Subcutaneous abdominal adipose tissue (tissue), 5 donors: Measurements from ENCODE around the gene FNTB.

Experiments used
- H3K27ac ChIP-seq: one replicate; pipeline ENCODE4 v1.7.0; 2013; ENCODE audit warnings: low read depth, mild to moderate bottlenecking, inconsistent platforms, low read length, moderate library complexity
- H3K27me3 ChIP-seq, 5 donors: one replicate each; pipeline ENCODE4 v1.7.0; 2013; ENCODE audit warnings: low read length in 5 of 5, inconsistent platforms in 1 of 5; ENCODE audit not compliant: control insufficient read depth in 5 of 5, insufficient read depth in 4 of 5
- H3K36me3 ChIP-seq, 5 donors: one replicate each; pipeline ENCODE4 v1.7.0; 2013; ENCODE audit warnings: low read length in 5 of 5; ENCODE audit not compliant: control insufficient read depth in 5 of 5, insufficient read depth in 5 of 5
- H3K4me1 ChIP-seq, 5 donors: one replicate each; pipeline ENCODE4 v1.7.0; 2013; ENCODE audit warnings: low read length in 5 of 5, mild to moderate bottlenecking in 3 of 5, moderate library complexity in 1 of 5; ENCODE audit not compliant: control insufficient read depth in 5 of 5, insufficient read depth in 5 of 5
- H3K4me3 ChIP-seq, 5 donors: one replicate each; pipeline ENCODE4 v1.7.0; 2013; ENCODE audit warnings: low read length in 5 of 5, low read depth in 1 of 5
- H3K9ac ChIP-seq, 5 donors: one replicate each; pipeline ENCODE4 v1.7.0; 2013; ENCODE audit warnings: low read length in 5 of 5, mild to moderate bottlenecking in 4 of 5, moderate library complexity in 3 of 5
- H3K9me3 ChIP-seq, 5 donors: one replicate each; pipeline ENCODE4 v1.7.0; 2013; ENCODE audit warnings: low read length in 5 of 5; ENCODE audit not compliant: control insufficient read depth in 5 of 5
- donor health status: healthy.
- donor health status: healthy.
- donor health status: healthy.
- donor health status: healthy.
- donor health status: healthy.

The FNTB gene

DNA sequence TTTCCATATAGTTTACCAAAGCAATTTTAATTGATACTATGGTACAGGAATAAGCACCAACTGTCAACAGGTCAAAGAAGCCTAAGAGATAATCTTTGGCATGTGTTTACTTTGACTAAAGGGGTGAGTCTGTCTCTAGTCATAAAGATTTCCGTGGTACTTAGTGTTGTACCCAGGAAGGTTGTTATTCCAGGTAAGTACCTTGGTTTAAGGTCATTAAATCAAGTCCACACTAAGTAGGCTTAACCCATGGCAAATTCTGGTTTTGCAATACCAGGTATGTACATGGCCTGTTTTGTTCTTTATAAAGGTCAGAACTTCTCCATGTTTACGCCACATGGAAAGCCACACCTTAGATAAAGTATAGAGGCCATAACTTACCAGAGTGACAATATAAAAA, 105.7 kb downstream of the FNTB start:
- Histone ChIP-seq H3K27me3 (no peaks in the 10 kb centered on the region), H3K4me3 (no peak overlapping the region), H3K36me3 (peaks cover 57 to 70% (median 61%) of the 10 kb centered on the region in 5 donors), H3K27ac (no peak overlapping the region), H3K9me3 (no peaks in the 10 kb centered on the region), H3K4me1 (peaks cover 4 to 29% (median 25%) of the 10 kb centered on the region in 5 donors), H3K9ac (no peak overlapping the region)

DNA sequence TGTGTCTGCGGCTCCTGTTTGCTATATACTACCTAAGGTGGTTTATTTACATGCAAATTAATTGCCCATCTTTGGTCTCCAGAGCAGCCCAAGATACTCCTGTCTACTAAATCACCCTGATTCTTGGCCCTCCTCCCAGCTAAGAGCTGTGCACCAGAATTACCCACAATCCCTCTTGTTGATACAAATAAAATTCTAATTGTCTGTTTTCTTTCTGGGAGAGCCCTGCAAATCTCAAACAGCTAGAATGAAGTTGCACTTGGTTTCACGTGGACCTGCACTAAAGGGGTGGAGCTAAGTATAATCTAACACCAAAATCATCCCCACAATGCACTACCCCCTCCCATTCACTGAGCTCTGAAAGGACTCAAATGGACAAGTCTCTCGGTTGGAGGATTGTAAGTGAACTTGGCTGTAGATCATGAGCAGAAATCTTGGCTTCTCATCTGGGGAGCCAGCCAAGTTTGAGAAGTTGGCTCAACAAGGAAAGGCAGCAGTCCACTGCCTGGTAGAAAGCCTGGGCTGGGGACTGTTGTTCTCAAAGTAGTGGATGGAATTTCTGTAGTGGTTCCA, 109.0 kb downstream of the FNTB start:
- H3K27me3 ChIP-seq = no peaks in the 10 kb centered on the region
- no peaks in the 10 kb centered on the region for H3K9me3 ChIP-seq
- H3K4me1 ChIP-seq = peaks cover 9 to 57% (median 44%) of the 10 kb centered on the region in 5 donors
- peaks cover 29 to 36% (median 36%) of the 10 kb centered on the region in 5 donors for H3K36me3 ChIP-seq
- no peak overlapping the region for H3K4me3 ChIP-seq
- H3K9ac ChIP-seq = no peak overlapping the region
- H3K27ac ChIP-seq = peak overlapping the region; percentile 49

DNA sequence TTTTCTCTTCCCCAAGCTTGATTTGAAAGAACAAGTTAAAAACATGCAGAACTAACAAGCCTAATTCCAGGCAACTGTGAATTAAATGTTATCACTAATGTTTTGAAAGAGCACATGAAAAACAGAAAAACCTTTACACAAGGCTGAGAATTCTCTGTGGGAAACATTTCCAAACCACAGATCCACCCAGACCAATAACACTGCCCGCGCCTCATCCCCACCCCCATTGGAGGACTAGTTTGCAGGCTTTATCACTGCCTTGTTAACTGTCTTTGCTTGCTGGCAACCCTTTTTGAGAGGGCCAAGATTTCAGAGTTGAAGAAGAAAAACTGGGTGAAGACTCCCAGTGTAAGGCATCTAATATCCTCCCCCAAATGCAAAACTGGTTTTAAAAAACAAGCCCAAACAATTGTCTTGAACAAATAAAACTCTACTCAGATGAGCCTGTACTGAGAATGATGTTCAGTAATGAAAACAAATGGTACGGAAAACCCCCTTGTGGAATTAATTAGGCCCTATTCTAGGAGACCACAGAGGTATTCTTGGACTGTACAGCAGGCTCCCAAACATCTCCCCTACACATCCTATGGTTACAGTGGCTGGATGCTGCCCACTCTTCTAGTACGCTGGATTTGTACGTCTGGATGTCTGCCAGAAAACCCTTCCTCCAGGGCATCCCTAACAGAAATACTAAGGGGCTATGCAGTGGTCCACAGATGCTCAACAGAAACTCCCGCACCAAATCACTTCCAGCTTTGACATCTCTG, 109.8 kb downstream of the FNTB start:
- Histone ChIP-seq H3K4me3 (no peak overlapping the region), H3K4me1 (peaks cover 12 to 59% (median 51%) of the 10 kb centered on the region in 5 donors), H3K27me3 (no peaks in the 10 kb centered on the region), H3K36me3 (peaks cover 24 to 30% (median 28%) of the 10 kb centered on the region in 5 donors), H3K9me3 (no peaks in the 10 kb centered on the region), H3K9ac (no peak overlapping the region), H3K27ac (peak overlapping the region; percentile 49)

DNA sequence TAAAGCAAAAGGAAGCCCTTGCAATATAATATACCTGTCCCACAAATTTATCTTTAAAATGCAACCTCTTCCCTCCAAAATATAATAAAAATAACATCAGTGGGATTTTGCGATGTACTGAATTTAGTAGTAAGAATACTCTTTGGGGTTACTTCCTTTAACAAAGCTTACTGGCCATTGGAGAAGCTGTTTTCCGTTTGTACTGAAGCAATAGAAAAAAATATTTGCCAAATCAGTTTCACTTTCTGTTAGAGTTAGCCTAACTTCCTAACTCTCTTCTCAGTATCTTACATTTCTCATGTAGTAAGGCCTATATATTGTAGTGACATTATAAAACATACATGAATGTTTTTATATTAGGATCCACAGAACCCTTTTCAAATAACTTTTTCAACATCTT, 111.9 kb downstream of the FNTB start:
- no peaks in the 10 kb centered on the region for H3K27me3 ChIP-seq
- H3K9ac ChIP-seq = peak overlapping the region in 3 of 5 donors; percentile 35 to 44 (median 41)
- H3K4me1 ChIP-seq = peaks cover 16 to 64% (median 58%) of the 10 kb centered on the region in 5 donors
- H3K4me3 ChIP-seq = peak overlapping the region in 4 of 5 donors; percentile 12 to 28 (median 25)
- no peaks in the 10 kb centered on the region for H3K9me3 ChIP-seq
- H3K27ac ChIP-seq = peak overlapping the region; percentile 38
- H3K36me3 ChIP-seq = peaks cover 3 to 10% (median 8%) of the 10 kb centered on the region in 5 donors

DNA sequence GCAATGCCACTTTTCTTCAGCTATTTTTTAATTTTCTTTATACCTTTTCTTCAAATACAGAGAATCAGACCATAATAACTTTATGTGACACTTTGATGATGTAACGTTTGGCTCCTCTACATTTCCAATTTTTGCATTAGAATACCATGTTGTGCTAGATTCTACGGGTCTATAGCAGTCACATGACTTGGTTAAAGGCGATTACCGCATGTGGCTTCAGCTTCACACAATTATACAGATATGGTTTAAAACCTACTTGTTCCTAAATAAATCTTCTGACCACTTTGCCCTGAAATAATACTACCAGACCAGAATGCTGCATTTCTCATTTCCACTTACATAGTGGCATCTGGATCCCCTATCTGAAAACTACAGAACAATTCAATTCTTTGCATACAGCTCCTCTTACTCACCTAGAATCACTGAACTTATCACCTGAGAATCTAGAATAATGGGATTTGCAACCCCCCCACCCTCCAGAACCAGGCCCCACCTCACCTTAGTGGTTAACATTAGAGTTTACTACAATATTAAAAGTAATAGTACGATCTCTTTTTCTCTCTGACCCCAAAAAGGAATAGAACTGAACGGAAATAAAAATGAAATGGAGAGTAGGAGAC, 114.3 kb downstream of the FNTB start:
- H3K36me3 ChIP-seq = peaks cover 0 to 3% (median 0%) of the 10 kb centered on the region in 5 donors
- H3K4me3 ChIP-seq = peak overlapping the region; percentile 55 to 89 (median 85)
- H3K27ac ChIP-seq = peak overlapping the region; percentile 86
- no peaks in the 10 kb centered on the region for H3K9me3 ChIP-seq
- peaks cover 16 to 53% (median 49%) of the 10 kb centered on the region in 5 donors for H3K4me1 ChIP-seq
- peak overlapping the region; percentile 21 to 74 (median 66) for H3K9ac ChIP-seq
- no peaks in the 10 kb centered on the region for H3K27me3 ChIP-seq

DNA sequence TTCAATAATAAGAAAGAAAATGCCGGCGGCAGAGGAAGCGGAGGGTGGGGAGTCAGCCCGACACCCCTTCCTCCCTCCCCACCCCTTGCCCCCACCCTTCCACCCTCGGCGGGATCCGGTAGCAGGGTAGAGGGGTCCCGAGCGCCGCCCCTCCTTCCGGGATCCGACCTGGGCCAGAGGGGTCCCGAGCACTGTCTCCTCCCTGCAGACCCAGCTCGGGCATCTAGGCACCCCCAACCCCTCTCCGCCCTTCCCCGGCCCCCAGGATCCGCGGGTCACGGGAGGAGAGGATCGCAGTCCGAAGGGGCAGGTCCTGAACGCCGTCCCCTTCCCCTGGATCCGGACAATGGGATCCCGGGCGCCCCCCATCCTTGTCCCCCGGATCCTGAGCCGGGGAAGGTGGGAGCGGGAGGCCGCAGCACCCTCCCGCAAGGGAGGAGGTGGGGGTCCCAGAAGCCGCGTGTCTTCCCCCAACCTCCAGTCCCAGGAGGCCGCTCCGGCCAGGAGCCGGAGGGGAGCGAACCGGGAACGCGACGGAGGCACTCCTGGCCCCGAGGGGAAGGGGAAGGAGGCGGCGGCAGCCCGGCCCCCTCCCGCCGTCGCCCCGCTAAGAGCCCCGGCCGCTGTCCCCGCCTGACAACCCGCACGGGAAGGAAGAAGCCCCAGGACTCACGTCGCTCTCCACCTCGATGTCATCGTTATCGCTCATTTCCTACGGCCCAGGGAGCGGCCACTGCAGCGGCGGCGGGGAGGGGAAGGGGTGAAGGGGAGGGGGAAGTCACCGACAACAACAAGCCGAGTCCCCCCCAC, 115.1 kb downstream of the FNTB start:
- H3K4me1 ChIP-seq = peaks cover 16 to 45% (median 41%) of the 10 kb centered on the region in 5 donors

DNA sequence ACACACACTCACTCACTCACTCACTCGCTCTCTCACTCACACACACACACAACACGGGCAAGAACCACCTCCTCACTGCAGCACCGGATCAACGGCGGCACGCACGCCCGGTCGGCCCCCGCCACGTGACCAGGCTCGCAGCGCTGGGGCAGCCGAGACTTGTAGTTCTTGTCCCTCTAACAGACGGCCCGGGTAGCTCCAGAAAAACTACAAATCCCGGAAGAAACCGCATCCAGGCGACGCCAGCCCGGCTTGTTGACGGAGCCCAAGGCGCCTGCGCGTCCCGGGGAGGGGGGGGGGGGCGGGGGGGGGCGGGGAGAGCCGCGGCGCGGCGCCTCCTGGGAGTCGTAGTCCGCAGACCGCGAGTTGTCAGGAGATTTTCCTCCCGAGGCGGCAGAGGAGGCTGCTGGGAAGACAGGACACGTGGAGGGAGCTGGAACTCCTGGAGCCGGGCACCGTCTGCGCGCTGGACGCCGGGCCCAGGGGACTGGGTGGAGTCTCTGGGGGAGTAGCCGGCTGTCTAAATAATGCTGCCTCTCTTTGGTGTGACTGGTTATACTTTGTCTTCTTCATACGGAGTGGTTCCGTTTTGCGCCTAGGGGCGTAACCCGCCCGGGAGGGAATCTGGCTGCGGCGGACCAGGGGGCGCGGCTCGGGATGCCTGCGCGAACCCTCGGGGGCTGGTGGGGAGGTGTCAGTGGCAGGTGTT, 115.9 kb downstream of the FNTB start, which contains the start of gene MAX:
TSS of gene MAX (minus strand) at position 77 of the 709 bp plus-strand sequence. CDS start 178 bp downstream, outside the sequence.
- Histone ChIP-seq H3K4me1 (peaks cover 14 to 37% (median 35%) of the 10 kb centered on the region in 5 donors), H3K36me3 (no peaks in the 10 kb centered on the region), H3K27me3 (no peaks in the 10 kb centered on the region), H3K4me3 (peak within 1 kb of the TSS; percentile 77 to 89 (median 85)), H3K9ac (peak within 1 kb of the TSS; percentile 48 to 96 (median 94)), H3K27ac (peak within 1 kb of the TSS; percentile 86), H3K9me3 (no peaks in the 10 kb centered on the region)

More for the DNA sequence above, 115.1 kb downstream of the FNTB start:
- Histone ChIP-seq H3K36me3 (peaks cover 0 to under 1% (median 0%) of the 10 kb centered on the region in 5 donors), H3K9ac (peak overlapping the region; percentile 16 to 96 (median 94)), H3K27me3 (no peaks in the 10 kb centered on the region), H3K4me3 (peak overlapping the region; percentile 64 to 89 (median 85)), H3K9me3 (no peaks in the 10 kb centered on the region), H3K27ac (peak overlapping the region; percentile 86)

DNA sequence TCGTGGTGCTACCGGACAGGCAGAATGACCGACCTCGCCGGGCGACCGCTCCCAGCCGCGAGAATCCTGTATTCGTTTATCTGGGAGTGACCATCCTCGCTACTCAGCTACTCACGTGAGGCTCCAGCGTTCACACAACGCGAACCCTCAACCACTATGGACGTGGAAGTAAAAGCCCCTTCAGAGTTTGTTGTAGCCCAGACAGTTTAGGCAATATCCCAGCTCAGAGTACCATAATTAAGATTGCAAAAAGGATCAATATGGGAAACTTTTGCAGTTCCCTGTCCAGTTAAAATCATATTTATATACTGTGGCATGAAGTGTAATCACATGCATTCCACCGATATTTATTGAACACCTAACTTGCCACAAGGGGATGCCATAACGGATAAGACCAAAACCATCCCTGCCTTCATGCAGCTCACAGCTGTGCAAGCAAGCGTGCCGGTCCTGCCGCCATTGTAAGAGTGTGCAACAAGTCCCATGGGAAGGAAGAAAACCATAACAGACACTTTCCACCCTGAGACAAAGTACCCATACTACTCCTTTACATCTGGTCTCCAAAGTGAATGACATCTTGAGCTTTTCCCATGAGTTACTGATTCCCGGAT, 116.6 kb downstream of the FNTB start:
- H3K4me1 ChIP-seq = peaks cover 10 to 31% (median 29%) of the 10 kb centered on the region in 5 donors
- no peaks in the 10 kb centered on the region for H3K27me3 ChIP-seq
- no peaks in the 10 kb centered on the region for H3K9me3 ChIP-seq
- peak overlapping the region; percentile 77 to 85 (median 84) for H3K4me3 ChIP-seq
- peak overlapping the region; percentile 48 to 78 (median 74) for H3K9ac ChIP-seq
- H3K36me3 ChIP-seq = no peaks in the 10 kb centered on the region
- H3K27ac ChIP-seq = peak overlapping the region; percentile 60

DNA sequence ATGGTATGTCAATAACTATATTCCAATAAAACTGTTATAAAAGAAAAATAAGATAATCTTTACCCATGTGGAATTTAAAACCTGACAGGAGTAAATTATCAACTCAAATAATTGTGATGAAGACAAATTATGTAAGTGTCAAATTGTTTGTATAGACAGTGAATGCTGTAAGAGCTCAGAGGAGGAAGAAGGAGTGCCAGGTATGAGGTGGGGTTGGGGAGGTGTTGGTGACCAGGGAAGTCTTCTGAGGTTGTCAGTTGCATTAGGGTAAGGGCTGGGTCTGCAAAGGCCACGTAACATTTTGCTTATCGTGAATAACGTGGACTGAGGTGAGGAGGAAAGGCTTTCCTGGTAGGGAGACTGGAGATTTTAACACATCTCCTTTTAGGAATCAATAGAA, 118.1 kb downstream of the FNTB start:
- Histone ChIP-seq H3K4me3 (no peak overlapping the region), H3K36me3 (no peaks in the 10 kb centered on the region), H3K9ac (no peak overlapping the region), H3K27me3 (no peaks in the 10 kb centered on the region), H3K9me3 (no peaks in the 10 kb centered on the region), H3K4me1 (peaks cover 9 to 24% (median 17%) of the 10 kb centered on the region in 5 donors), H3K27ac (no peak overlapping the region)
